ENCODE measurements around the gene NXNL1.
"Not testable (repeated sequence)": the region's sequence is repeated elsewhere in the genome, so short reads cannot be mapped to it uniquely, and the experiment has no call there.

Gene NXNL1

GRCh38 chr19:17475011-17475540, 14.3 kb upstream of the NXNL1 start:
- H3K36me3 Mint-ChIP-seq (ENCODE audit: low read depth); H3K9me3 Mint-ChIP-seq; intact Hi-C loops (cut with micrococcal nuclease); H3K27me3 Mint-ChIP-seq: not testable (repeated sequence)
- Mint-ChIP-seq H3K4me3 (peak overlapping the region; percentile 2), H3K27ac (peak overlapping the region; percentile 89), H3K4me1 (ENCODE audit: low read depth) (peaks cover 59% of the 10 kb centered on the region)

- Mint-ChIP-seq H3K27ac (peak overlapping the region; percentile 89), H3K4me3 (peak overlapping the region; percentile 52), H3K9me3 (no peaks in the 10 kb centered on the region), H3K36me3 (ENCODE audit: low read depth) (peaks cover 12% of the 10 kb centered on the region), H3K27me3 (no peaks in the 10 kb centered on the region), H3K4me1 (ENCODE audit: low read depth) (peaks cover 71% of the 10 kb centered on the region)
- intact Hi-C loops (cut with micrococcal nuclease) = no loop called here
These were observed 12.3 kb upstream of the NXNL1 start for GRCh38 chr19:17473041-17473440.

- intact Hi-C loops (cut with micrococcal nuclease) = no loop called here
- Mint-ChIP-seq H3K36me3 (ENCODE audit: low read depth) (peaks cover 12% of the 10 kb centered on the region), H3K9me3 (no peaks in the 10 kb centered on the region), H3K4me1 (ENCODE audit: low read depth) (peaks cover 79% of the 10 kb centered on the region), H3K27me3 (no peaks in the 10 kb centered on the region), H3K4me3 (peak overlapping the region; percentile 88), H3K27ac (peak overlapping the region; percentile 92)
These were observed 10.8 kb upstream of the NXNL1 start for GRCh38 chr19:17471410-17472125.

GRCh38 chr19:17470068-17470841, 9.5 kb upstream of the NXNL1 start, which contains the start of gene SLC27A1:
SLC27A1 (plus strand) TSS chr19:17470524; CDS start chr19:17470541, 17 bp downstream.
- peak within 1 kb of the TSS; percentile 88 for H3K4me3 Mint-ChIP-seq
- peaks cover 4% of the 10 kb centered on the region for H3K27me3 Mint-ChIP-seq
- H3K36me3 Mint-ChIP-seq (ENCODE audit: low read depth) = peaks cover 12% of the 10 kb centered on the region
- H3K27ac Mint-ChIP-seq = peak within 1 kb of the TSS; percentile 92
- H3K9me3 Mint-ChIP-seq = no peaks in the 10 kb centered on the region
- intact Hi-C loops (cut with micrococcal nuclease) = no loop called here
- peaks cover 74% of the 10 kb centered on the region for H3K4me1 Mint-ChIP-seq (ENCODE audit: low read depth)

GRCh38 chr19:17469481-17470067, 8.8 kb upstream of the NXNL1 start:
- Mint-ChIP-seq H3K4me1 (ENCODE audit: low read depth) (peaks cover 71% of the 10 kb centered on the region), H3K36me3 (ENCODE audit: low read depth) (peaks cover 12% of the 10 kb centered on the region), H3K4me3 (peak overlapping the region; percentile 88), H3K27me3 (peaks cover 6% of the 10 kb centered on the region), H3K27ac (peak overlapping the region; percentile 92), H3K9me3 (no peaks in the 10 kb centered on the region)
- intact Hi-C loops (cut with micrococcal nuclease) = loop anchor here (5.0 kb wide), 1 partner anchor 122 kb away; no protein-coding TSS in a partner anchor

GRCh38 chr19:17469092-17469480, 8.4 kb upstream of the NXNL1 start:
- Mint-ChIP-seq H3K36me3 (ENCODE audit: low read depth) (peaks cover 12% of the 10 kb centered on the region), H3K4me1 (ENCODE audit: low read depth) (peaks cover 67% of the 10 kb centered on the region), H3K9me3 (no peaks in the 10 kb centered on the region), H3K27me3 (peaks cover 6% of the 10 kb centered on the region), H3K4me3 (peak overlapping the region; percentile 88), H3K27ac (peak overlapping the region; percentile 92)
- intact Hi-C loops (cut with micrococcal nuclease) = loop anchor here (5.0 kb wide), 1 partner anchor 122 kb away; no protein-coding TSS in a partner anchor

- Mint-ChIP-seq H3K27ac (peak overlapping the region; percentile 92), H3K9me3 (no peaks in the 10 kb centered on the region), H3K4me3 (peak overlapping the region; percentile 88), H3K27me3 (peaks cover 7% of the 10 kb centered on the region), H3K4me1 (ENCODE audit: low read depth) (peaks cover 61% of the 10 kb centered on the region), H3K36me3 (ENCODE audit: low read depth) (peaks cover 12% of the 10 kb centered on the region)
- intact Hi-C loops (cut with micrococcal nuclease) = loop anchor here (5.0 kb wide), 1 partner anchor 121 kb away; no protein-coding TSS in a partner anchor
These were observed 7.8 kb upstream of the NXNL1 start for GRCh38 chr19:17468302-17469091.

- intact Hi-C loops (cut with micrococcal nuclease) = loop anchor here (5.0 kb wide), 1 partner anchor 120 kb away; no protein-coding TSS in a partner anchor
These were observed 7.0 kb upstream of the NXNL1 start for GRCh38 chr19:17467471-17468301.

GRCh38 chr19:17466487-17466850, 5.7 kb upstream of the NXNL1 start:
- intact Hi-C loops (cut with micrococcal nuclease) = loop anchor here (1.0 to 5.0 kb wide), 2 partner anchors 71 to 119 kb away; no protein-coding TSS in a partner anchor
- Mint-ChIP-seq H3K27me3 (peaks cover 19% of the 10 kb centered on the region), H3K9me3 (no peaks in the 10 kb centered on the region), H3K36me3 (ENCODE audit: low read depth) (peaks cover 12% of the 10 kb centered on the region), H3K4me1 (ENCODE audit: low read depth) (peaks cover 40% of the 10 kb centered on the region), H3K27ac (no peak overlapping the region), H3K4me3 (no peak overlapping the region)

More at GRCh38 chr19:17467471-17468301, 7.0 kb upstream of the NXNL1 start:
- peaks cover 10% of the 10 kb centered on the region for H3K27me3 Mint-ChIP-seq
- H3K27ac Mint-ChIP-seq = peak overlapping the region; percentile 92
- no peak overlapping the region for H3K4me3 Mint-ChIP-seq
- peaks cover 53% of the 10 kb centered on the region for H3K4me1 Mint-ChIP-seq (ENCODE audit: low read depth)
- peaks cover 12% of the 10 kb centered on the region for H3K36me3 Mint-ChIP-seq (ENCODE audit: low read depth)
- no peaks in the 10 kb centered on the region for H3K9me3 Mint-ChIP-seq

- intact Hi-C loops (cut with micrococcal nuclease) = no loop called here
- Mint-ChIP-seq H3K27ac (no peak overlapping the region), H3K4me3 (no peak overlapping the region), H3K4me1 (ENCODE audit: low read depth) (no peaks in the 10 kb centered on the region), H3K36me3 (ENCODE audit: low read depth) (no peaks in the 10 kb centered on the region), H3K27me3 (peaks cover 73% of the 10 kb centered on the region), H3K9me3 (no peaks in the 10 kb centered on the region)
These were observed 1.8 kb downstream of the NXNL1 start for GRCh38 chr19:17458970-17459369.

GRCh38 chr19:17457616-17458015, 3.1 kb downstream of the NXNL1 start:
- peaks cover 6% of the 10 kb centered on the region for H3K4me1 Mint-ChIP-seq (ENCODE audit: low read depth)
- H3K27me3 Mint-ChIP-seq = peaks cover 76% of the 10 kb centered on the region
- H3K4me3 Mint-ChIP-seq = no peak overlapping the region
- no peaks in the 10 kb centered on the region for H3K9me3 Mint-ChIP-seq
- H3K36me3 Mint-ChIP-seq (ENCODE audit: low read depth) = no peaks in the 10 kb centered on the region
- intact Hi-C loops (cut with micrococcal nuclease) = no loop called here
- no peak overlapping the region for H3K27ac Mint-ChIP-seq

GRCh38 chr19:17456127-17456526, 4.6 kb downstream of the NXNL1 start:
- Mint-ChIP-seq H3K9me3 (no peaks in the 10 kb centered on the region), H3K4me3 (no peak overlapping the region), H3K27me3 (peaks cover 64% of the 10 kb centered on the region), H3K27ac (no peak overlapping the region), H3K4me1 (ENCODE audit: low read depth) (peaks cover 7% of the 10 kb centered on the region), H3K36me3 (ENCODE audit: low read depth) (no peaks in the 10 kb centered on the region)
- intact Hi-C loops (cut with micrococcal nuclease) = no loop called here

Measured in dendritic cell treated with granulocyte-macrophage colony-stimulating factor and Interleukin-4, amounts not matched to agents 40 ng/mL and 50 ng/mL, for 4 days (primary cell).